Fibroblast of gingiva (primary cell): ENCODE data around the gene URB1.

ENCODE experiments used
- DNase-seq: peaks from one replicate; pipeline ENCODE4 v3.0.0-alpha.2; 2011; ENCODE audit warnings: low read depth

Gene URB1

GRCh38 chr21:32340863-32341848, 51.7 kb downstream of the URB1 start:
- DNase-seq: no peak

- DNase-seq: no peak
Measured at GRCh38 chr21:32338209-32338921, 54.4 kb downstream of the URB1 start.

GRCh38 chr21:32337206-32337605, 55.6 kb downstream of the URB1 start:
- no peak for DNase-seq

- no peak for DNase-seq
Measured at GRCh38 chr21:32336711-32337110, 56.1 kb downstream of the URB1 start.

GRCh38 chr21:32335601-32336575, 56.9 kb downstream of the URB1 start:
- peak; percentile 80 for DNase-seq

- peak; percentile 70 for DNase-seq
Measured at GRCh38 chr21:32334980-32335531, 57.8 kb downstream of the URB1 start.

- DNase-seq: no peak
Measured at GRCh38 chr21:32333953-32334673, 58.7 kb downstream of the URB1 start.

- no peak for DNase-seq
Measured at GRCh38 chr21:32332463-32332951, 60.3 kb downstream of the URB1 start.

GRCh38 chr21:32331444-32332305, 61.1 kb downstream of the URB1 start:
- no peak for DNase-seq

- no peak for DNase-seq
Measured at GRCh38 chr21:32330784-32331311, 62.0 kb downstream of the URB1 start.

GRCh38 chr21:32329776-32330175, 63.0 kb downstream of the URB1 start:
- no peak for DNase-seq

GRCh38 chr21:32329331-32329730, 63.5 kb downstream of the URB1 start:
- no peak for DNase-seq

GRCh38 chr21:32328595-32328994, 64.2 kb downstream of the URB1 start:
- DNase-seq: no peak

GRCh38 chr21:32325706-32326105, 67.1 kb downstream of the URB1 start:
- no peak for DNase-seq

- DNase-seq: no peak
Measured at GRCh38 chr21:32322676-32323075, 70.1 kb downstream of the URB1 start.

- no peak for DNase-seq
Measured at GRCh38 chr21:32322103-32322502, 70.7 kb downstream of the URB1 start.

- no peak for DNase-seq
Measured at GRCh38 chr21:32321480-32321879, 71.3 kb downstream of the URB1 start.

GRCh38 chr21:32320726-32321125, 72.1 kb downstream of the URB1 start:
- no peak for DNase-seq

- no peak for DNase-seq
Measured at GRCh38 chr21:32320059-32320458, 72.8 kb downstream of the URB1 start.
